Lung (tissue), 12 donors: Measurements from ENCODE around the gene DGKE. TPM values are rescaled to one million over a fixed set of nuclear protein-coding genes. Genes with fewer than 3 reads are reported as not detected.

ENCODE experiments used
- ATAC-seq: fragments of 200-7000 bp; cut with Tn5 transposase; one replicate; pipeline ENCODE4 v1.9.1; 2020; ENCODE audit warnings: moderate number of reproducible peaks; ENCODE audit not compliant: insufficient read depth, low FRiP score
- DNase-seq, 3 donors: peaks; one replicate each; pipeline ENCODE4 v3.0.0-alpha.2; 2013 to 2017
- H3K27ac ChIP-seq, 2 donors: one replicate each; pipeline ENCODE4 v1.5.1; 2013; ENCODE audit warnings: mild to moderate bottlenecking in 2 of 2, moderate library complexity in 2 of 2, control low read depth in 1 of 2, inconsistent platforms in 1 of 2, low read depth in 1 of 2, low read length in 1 of 2
- H3K27me3 ChIP-seq, 3 donors: one replicate each; pipeline ENCODE4 v1.5.1; 2013; ENCODE audit warnings: low read length in 2 of 3; ENCODE audit not compliant: control insufficient read depth in 3 of 3, insufficient read depth in 3 of 3
- H3K36me3 ChIP-seq, 4 donors: one replicate each; pipeline ENCODE4 v1.5.1; 2013; ENCODE audit warnings: low read length in 4 of 4, mild to moderate bottlenecking in 1 of 4, moderate library complexity in 1 of 4; ENCODE audit not compliant: control insufficient read depth in 4 of 4, insufficient read depth in 4 of 4
- H3K4me1 ChIP-seq, 5 donors: one replicate each; pipeline ENCODE4 v1.5.1; 2013; ENCODE audit warnings: low read length in 5 of 5, mild to moderate bottlenecking in 2 of 5, moderate library complexity in 1 of 5; ENCODE audit not compliant: control insufficient read depth in 5 of 5, insufficient read depth in 5 of 5
- H3K4me3 ChIP-seq: one replicate; pipeline ENCODE4 v1.5.1; 2013; ENCODE audit warnings: mild to moderate bottlenecking, control low read depth, moderate library complexity
- H3K9ac ChIP-seq, 2 donors: one replicate each; pipeline ENCODE4 v1.5.1; 2013; ENCODE audit warnings: low read length in 2 of 2, control low read depth in 1 of 2; ENCODE audit not compliant: insufficient read depth in 1 of 2
- H3K9me3 ChIP-seq, 4 donors: one replicate each; pipeline ENCODE4 v1.5.1; 2013; ENCODE audit warnings: low read length in 3 of 4, mild to moderate bottlenecking in 1 of 4, moderate library complexity in 1 of 4; ENCODE audit not compliant: control insufficient read depth in 4 of 4, insufficient read depth in 3 of 4
- CTCF ChIP-seq: IDR thresholded peaks from 2 replicates; pipeline ENCODE4 v1.5.1; 2012; ENCODE audit warnings: mild to moderate bottlenecking; ENCODE audit errors: control extremely low read depth, extremely low read depth
- WGBS, 2 donors: extraction: QIAGEN DNeasy Blood & Tissue Kit; methylation state at CpG; one replicate each; pipeline ENCODE4 v1.1.7; 2013; 5-methylcytosine and 5-hydroxymethylcytosine counted together
- polyA plus RNA-seq, 2 donors: library from polyadenylated mRNA; stranded (reverse); fragments of 200-250 nt; gene quantifications; one replicate each; pipeline ENCODE4 v1.2.1, GENCODE V29; 2013
- total RNA-seq, 2 donors: library from RNA; depleted of rRNA in 1 of 2; stranded (reverse); fragments of >200 nt in 1 of 2; gene quantifications; one replicate each; pipeline ENCODE4 v1.2.1, GENCODE V29; 2014 to 2021
- donor health status: control.
- donor health status: control.
- donor health status: Bipolar disorder and iron deficiency.
- donor health status: healthy.
- donor health status: DM: yes; HTN: yes; CAD: no.

DGKE gene
- total and polyA plus RNA-seq, 4 donors, result 1.5 to 38.2 (median 5.7) TPM

GRCh38 chr17:56801459-56802178 is 32.3 kb upstream of the DGKE start:
- no peaks in the 10 kb centered on the region for H3K9me3 ChIP-seq
- no peaks in the 10 kb centered on the region for H3K27me3 ChIP-seq
- no peak for ATAC-seq
- H3K36me3 ChIP-seq, result no peaks in the 10 kb centered on the region
- no peak overlapping the region for H3K27ac ChIP-seq
- WGBS, 2 donors, result 74 to 78% methylated on average over 4 of the region's 4 CpGs
- TF ChIP-seq CTCF, result no peak
- peak; percentile 63 to 87 (median 84) for DNase-seq
- H3K4me3 ChIP-seq, result no peak overlapping the region
- peaks cover 0 to 32% (median 0%) of the 10 kb centered on the region in 5 donors for H3K4me1 ChIP-seq
- no peak overlapping the region for H3K9ac ChIP-seq

DNA sequence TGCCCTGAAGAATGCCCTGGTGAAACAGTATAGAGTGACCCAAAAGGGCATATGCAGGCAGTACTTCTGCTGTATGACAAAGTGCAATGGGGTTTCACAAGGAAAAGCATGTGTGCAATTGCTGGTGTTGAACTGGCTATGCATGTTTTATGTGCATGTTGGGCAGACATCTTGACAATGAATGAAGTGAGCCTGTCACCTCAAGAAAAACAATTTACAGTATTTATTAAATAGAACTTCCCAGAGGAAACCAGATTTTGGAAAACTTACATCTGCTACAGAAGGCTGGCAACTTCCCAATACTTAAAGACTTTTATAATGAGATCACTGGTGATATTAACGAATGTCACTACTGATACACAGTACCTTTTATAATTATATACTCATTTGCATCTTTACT is 30.9 kb upstream of the DGKE start:
- H3K4me1 ChIP-seq, result peaks cover 0 to 32% (median under 1%) of the 10 kb centered on the region in 5 donors
- peak in 2 of 3 donors; percentile 78 to 83 for DNase-seq
- TF ChIP-seq CTCF, result no peak
- WGBS, 2 donors, result 66 to 74% methylated on average over 1 of the region's 1 CpG
- no peaks in the 10 kb centered on the region for H3K9me3 ChIP-seq
- ATAC-seq, result no peak
- no peaks in the 10 kb centered on the region for H3K36me3 ChIP-seq
- H3K4me3 ChIP-seq, result no peak overlapping the region
- H3K27me3 ChIP-seq, result no peaks in the 10 kb centered on the region
- H3K27ac ChIP-seq, result no peak overlapping the region
- H3K9ac ChIP-seq, result no peak overlapping the region

DNA sequence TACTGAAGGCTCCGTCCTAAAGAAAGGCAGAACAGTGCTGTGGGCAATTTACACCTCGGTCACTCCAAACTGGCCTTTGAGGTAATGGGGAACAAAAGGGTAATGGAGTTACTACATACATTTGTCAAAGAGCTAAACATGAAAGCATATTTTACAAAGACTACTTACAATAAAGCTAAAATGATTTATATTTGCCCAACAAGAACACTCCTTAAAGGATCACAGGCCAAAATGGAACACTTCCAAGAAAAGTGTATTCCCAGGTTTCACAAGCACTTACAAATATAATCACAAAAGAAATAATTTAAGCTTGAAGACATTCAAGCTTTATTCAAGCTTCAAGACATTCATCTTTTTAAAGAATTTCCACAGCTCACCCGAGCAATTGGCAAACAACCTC is 29.5 kb upstream of the DGKE start:
- no peaks in the 10 kb centered on the region for H3K9me3 ChIP-seq
- H3K4me1 ChIP-seq, result peaks cover 0 to 32% (median 9%) of the 10 kb centered on the region in 5 donors
- peak in 2 of 3 donors; percentile 31 to 55 for DNase-seq
- 76 to 88% methylated on average over 3 of the region's 3 CpGs for WGBS, 2 donors
- no peak for TF ChIP-seq CTCF
- H3K9ac ChIP-seq, result no peak overlapping the region
- H3K36me3 ChIP-seq, result no peaks in the 10 kb centered on the region
- no peak overlapping the region for H3K27ac ChIP-seq
- no peak for ATAC-seq
- no peak overlapping the region for H3K4me3 ChIP-seq
- H3K27me3 ChIP-seq, result no peaks in the 10 kb centered on the region
